Measurements from ENCODE around the gene PEX5L. TPM values are rescaled to one million over a fixed set of nuclear protein-coding genes. Genes with fewer than 3 reads are reported as not detected.

Gene PEX5L
- total RNA-seq, 1 donor from 2014 or later: 0.24 TPM

GRCh38 chr3:179867961-179868360 is 168.8 kb downstream of the PEX5L start:
- no peak for ATAC-seq (ENCODE audit: poor library complexity)
- no peak for DNase-seq
- intact Hi-C loops (cut with DNase I): no loop called here

GRCh38 chr3:179865861-179866505 is 170.8 kb downstream of the PEX5L start:
- intact Hi-C loops (cut with DNase I): no loop called here
- no peak for DNase-seq
- ATAC-seq (ENCODE audit: poor library complexity): no peak

- intact Hi-C loops (cut with DNase I): no loop called here
- ATAC-seq (ENCODE audit: poor library complexity) (no peak), DNase-seq (no peak)
Observed at GRCh38 chr3:179861953-179862352, 174.8 kb downstream of the PEX5L start.

- intact Hi-C loops (cut with DNase I): no loop called here
- ATAC-seq (ENCODE audit: poor library complexity) (no peak), DNase-seq (no peak)
Observed at GRCh38 chr3:179861292-179861691, 175.4 kb downstream of the PEX5L start.

GRCh38 chr3:179860275-179861107 is 176.2 kb downstream of the PEX5L start:
- intact Hi-C loops (cut with DNase I): no loop called here
- DNase-seq (no peak), ATAC-seq (ENCODE audit: poor library complexity) (no peak)

- intact Hi-C loops (cut with DNase I): no loop called here
- ATAC-seq (ENCODE audit: poor library complexity): peak; percentile 85
- no peak for DNase-seq
Observed at GRCh38 chr3:179853176-179853575, 183.6 kb downstream of the PEX5L start.

- intact Hi-C loops (cut with DNase I): no loop called here
- no peak for DNase-seq
- ATAC-seq (ENCODE audit: poor library complexity): peak; percentile 51
Observed at GRCh38 chr3:179852142-179852905, 184.4 kb downstream of the PEX5L start.

GRCh38 chr3:179848711-179849110 is 188.0 kb downstream of the PEX5L start:
- DNase-seq (no peak), ATAC-seq (ENCODE audit: poor library complexity) (no peak)
- intact Hi-C loops (cut with DNase I): no loop called here

GRCh38 chr3:179842061-179842460 is 194.7 kb downstream of the PEX5L start:
- DNase-seq (no peak), ATAC-seq (ENCODE audit: poor library complexity) (no peak)
- intact Hi-C loops (cut with DNase I): no loop called here

GRCh38 chr3:179840985-179841384 is 195.8 kb downstream of the PEX5L start:
- ATAC-seq (ENCODE audit: poor library complexity) (no peak), DNase-seq (no peak)
- intact Hi-C loops (cut with DNase I): no loop called here

- DNase-seq (no peak), ATAC-seq (ENCODE audit: poor library complexity) (peak; percentile 75)
- intact Hi-C loops (cut with DNase I): no loop called here
Observed at GRCh38 chr3:179837374-179837773, 199.4 kb downstream of the PEX5L start.

GRCh38 chr3:179833294-179833693 is 203.4 kb downstream of the PEX5L start:
- no peak for DNase-seq
- intact Hi-C loops (cut with DNase I): no loop called here
- no peak for ATAC-seq (ENCODE audit: poor library complexity)

- DNase-seq: no peak
- intact Hi-C loops (cut with DNase I): no loop called here
- ATAC-seq (ENCODE audit: poor library complexity): no peak
Observed at GRCh38 chr3:179832333-179832854, 204.3 kb downstream of the PEX5L start.

- no peak for ATAC-seq (ENCODE audit: poor library complexity)
- intact Hi-C loops (cut with DNase I): no loop called here
Observed at GRCh38 chr3:179829401-179829800, 207.3 kb downstream of the PEX5L start.

GRCh38 chr3:179828738-179829137 is 208.0 kb downstream of the PEX5L start:
- intact Hi-C loops (cut with DNase I): no loop called here
- no peak for ATAC-seq (ENCODE audit: poor library complexity)

More at GRCh38 chr3:179829401-179829800, 207.3 kb downstream of the PEX5L start:
- DNase-seq: no peak

GRCh38 chr3:179826247-179826637 is 210.5 kb downstream of the PEX5L start:
- intact Hi-C loops (cut with DNase I): no loop called here
- no peak for ATAC-seq (ENCODE audit: poor library complexity)

More at GRCh38 chr3:179828738-179829137, 208.0 kb downstream of the PEX5L start:
- no peak for DNase-seq

GRCh38 chr3:179825527-179826246 is 211.1 kb downstream of the PEX5L start:
- intact Hi-C loops (cut with DNase I): no loop called here
- no peak for DNase-seq
- no peak for ATAC-seq (ENCODE audit: poor library complexity)

More at GRCh38 chr3:179826247-179826637, 210.5 kb downstream of the PEX5L start:
- DNase-seq: no peak

GRCh38 chr3:179822296-179822695 is 214.4 kb downstream of the PEX5L start:
- DNase-seq (no peak), ATAC-seq (ENCODE audit: poor library complexity) (no peak)
- intact Hi-C loops (cut with DNase I): no loop called here

- intact Hi-C loops (cut with DNase I): no loop called here
- peak; percentile 60 for DNase-seq
- ATAC-seq (ENCODE audit: poor library complexity): peak; percentile 93
Observed at GRCh38 chr3:179819379-179819778, 217.4 kb downstream of the PEX5L start.
